OCI-LY7 (cell line): ENCODE measurements around the gene CEBPB.

Experiments
- EZH2phosphoT487 ChIP-seq: fragments of 200-600 bp; sonication (generic); IDR thresholded peaks from 2 replicates; pipeline ENCODE4 v1.6.1; 2018; ENCODE audit warnings: low read depth, borderline replicate concordance, mild to moderate bottlenecking, mixed run types, antibody characterized with exemption, low read length, moderate library complexity, mixed read lengths
- TF ChIP-seq, protein P1 (sequence below): fragments of 200-600 bp; sonication (generic); conservative IDR thresholded peaks from 2 replicates; pipeline ENCODE4 v1.5.1; 2014; ENCODE audit warnings: mild to moderate bottlenecking, antibody characterized with exemption, low read length, moderate library complexity, mixed read lengths

DNA sequence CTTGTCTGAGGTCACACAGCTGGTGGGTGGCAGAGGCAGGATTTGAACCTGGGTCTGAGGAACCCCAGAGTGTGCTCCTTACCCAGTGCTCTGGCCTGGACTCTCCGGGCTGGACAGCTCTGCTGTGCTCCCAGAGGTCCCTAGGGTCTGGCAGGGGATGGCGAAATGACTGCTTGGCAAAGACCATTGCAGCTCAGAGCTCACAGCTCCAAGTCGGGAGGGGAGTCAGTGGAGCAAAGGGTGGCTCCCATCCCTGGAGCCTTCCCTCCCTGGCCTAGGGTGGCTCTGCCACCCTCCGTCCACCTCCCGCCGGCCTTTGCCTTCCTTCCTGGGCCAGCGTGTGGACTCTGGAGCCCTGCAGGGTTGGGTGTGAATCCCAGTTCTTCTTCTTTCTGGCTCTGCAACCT lies 17.5 kb downstream of the CEBPB start:
- TF ChIP-seq, protein P1, sequence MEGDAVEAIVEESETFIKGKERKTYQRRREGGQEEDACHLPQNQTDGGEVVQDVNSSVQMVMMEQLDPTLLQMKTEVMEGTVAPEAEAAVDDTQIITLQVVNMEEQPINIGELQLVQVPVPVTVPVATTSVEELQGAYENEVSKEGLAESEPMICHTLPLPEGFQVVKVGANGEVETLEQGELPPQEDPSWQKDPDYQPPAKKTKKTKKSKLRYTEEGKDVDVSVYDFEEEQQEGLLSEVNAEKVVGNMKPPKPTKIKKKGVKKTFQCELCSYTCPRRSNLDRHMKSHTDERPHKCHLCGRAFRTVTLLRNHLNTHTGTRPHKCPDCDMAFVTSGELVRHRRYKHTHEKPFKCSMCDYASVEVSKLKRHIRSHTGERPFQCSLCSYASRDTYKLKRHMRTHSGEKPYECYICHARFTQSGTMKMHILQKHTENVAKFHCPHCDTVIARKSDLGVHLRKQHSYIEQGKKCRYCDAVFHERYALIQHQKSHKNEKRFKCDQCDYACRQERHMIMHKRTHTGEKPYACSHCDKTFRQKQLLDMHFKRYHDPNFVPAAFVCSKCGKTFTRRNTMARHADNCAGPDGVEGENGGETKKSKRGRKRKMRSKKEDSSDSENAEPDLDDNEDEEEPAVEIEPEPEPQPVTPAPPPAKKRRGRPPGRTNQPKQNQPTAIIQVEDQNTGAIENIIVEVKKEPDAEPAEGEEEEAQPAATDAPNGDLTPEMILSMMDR: no peak
- no peak for TF ChIP-seq EZH2phosphoT487
